GM15510 (cell line): ENCODE measurements around the gene EDIL3.

Experiments used
- POLR2A ChIP-seq: IDR thresholded peaks from 3 replicates; pipeline ENCODE4 v1.6.1; 2011; ENCODE audit warnings: borderline replicate concordance; ENCODE audit not compliant: insufficient read length; ENCODE audit errors: extremely low read depth

The EDIL3 gene

DNA sequence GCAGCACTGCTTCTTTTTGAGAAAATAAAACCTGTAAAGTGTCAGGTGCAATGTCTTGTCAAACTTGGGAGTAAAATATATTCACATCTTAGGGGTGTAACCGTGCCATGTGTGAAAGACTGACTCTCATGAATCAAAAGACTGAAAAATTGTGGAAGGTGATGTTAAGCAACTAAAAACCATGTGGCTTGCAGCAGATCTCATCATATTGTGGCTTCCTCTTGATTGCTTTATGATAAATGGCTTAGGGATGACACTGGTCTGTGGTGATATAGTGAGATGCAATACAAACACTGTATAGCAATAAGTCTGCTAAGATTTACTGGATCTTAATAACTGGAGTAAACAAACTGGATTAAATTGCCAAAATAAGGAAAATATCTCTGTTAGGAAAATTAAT is 321.6 kb downstream of the EDIL3 start:
- TF ChIP-seq POLR2A = no peak

DNA sequence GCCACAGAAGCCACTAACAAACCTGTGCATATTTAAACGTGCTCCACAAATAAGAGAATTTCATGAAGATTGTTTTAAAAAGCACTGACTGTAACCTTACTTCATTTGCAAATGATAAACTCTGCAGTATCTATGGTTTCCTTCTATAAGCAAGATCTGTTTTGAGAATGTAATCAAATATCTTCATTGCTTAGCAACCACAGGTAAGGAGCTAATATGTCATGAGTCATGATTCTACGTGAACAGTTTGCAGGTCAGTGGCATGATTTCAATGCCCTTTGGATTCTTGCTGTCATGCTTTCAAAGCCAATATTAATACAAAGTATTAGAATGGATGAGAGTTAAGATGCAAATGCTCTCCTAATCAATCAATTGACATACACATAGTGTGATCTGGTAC is 325.0 kb downstream of the EDIL3 start:
- TF ChIP-seq POLR2A = no peak

DNA sequence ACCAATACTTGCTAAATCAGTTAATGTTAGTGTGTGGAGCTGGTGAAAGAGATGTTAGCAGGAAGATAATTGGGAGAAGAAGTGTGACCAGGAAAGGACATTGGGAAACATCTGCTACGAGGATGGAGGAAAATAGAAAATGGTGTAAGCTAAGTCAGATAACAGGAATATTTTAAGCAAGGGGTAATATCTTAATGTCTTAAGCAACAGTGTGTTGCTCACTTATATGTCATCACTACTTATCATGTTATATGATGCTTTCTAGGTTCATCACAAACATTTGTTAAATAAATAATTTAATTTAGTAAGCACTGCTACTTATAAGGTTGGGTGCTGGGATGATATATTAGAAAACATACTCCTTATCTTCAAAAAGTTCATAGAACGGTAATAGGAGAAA is 326.1 kb downstream of the EDIL3 start:
- TF ChIP-seq POLR2A = no peak

DNA sequence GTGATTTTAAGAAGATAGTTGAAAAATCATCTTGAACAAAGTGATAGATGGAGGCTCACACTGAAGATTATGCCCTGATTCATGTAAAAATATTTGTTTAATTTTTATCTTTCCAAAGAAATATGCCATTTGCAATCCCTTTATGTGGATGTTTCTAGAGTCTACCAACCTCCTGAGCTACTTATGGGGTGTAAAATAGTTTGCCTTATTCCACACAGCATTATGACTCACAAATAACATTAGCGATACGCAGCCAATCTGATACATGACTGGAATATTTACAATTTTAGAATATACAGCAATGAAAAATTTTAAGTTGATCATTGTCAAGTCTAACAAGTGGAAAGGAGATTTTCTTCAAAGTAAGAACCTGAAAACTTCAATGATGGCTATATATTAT is 327.5 kb downstream of the EDIL3 start:
- TF ChIP-seq POLR2A = no peak

DNA sequence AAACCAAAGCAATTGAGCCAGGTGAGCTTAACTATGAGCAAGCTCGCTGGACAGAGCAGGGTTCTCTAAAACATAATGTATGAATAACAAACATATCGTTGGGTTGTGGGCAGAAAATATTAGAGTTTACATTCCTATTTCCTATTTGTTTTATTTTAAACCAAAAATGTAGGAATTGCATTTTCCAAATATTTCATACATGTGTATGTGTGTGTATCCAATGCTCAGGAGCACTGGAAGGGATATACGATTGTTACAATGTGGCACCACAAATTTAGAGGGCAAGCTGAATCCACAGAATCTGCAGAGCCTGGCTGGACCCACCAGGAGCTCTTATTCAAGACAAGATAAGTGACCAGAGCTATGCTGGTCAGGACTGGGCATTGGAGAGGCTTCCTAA is 338.7 kb downstream of the EDIL3 start:
- TF ChIP-seq POLR2A = no peak

DNA sequence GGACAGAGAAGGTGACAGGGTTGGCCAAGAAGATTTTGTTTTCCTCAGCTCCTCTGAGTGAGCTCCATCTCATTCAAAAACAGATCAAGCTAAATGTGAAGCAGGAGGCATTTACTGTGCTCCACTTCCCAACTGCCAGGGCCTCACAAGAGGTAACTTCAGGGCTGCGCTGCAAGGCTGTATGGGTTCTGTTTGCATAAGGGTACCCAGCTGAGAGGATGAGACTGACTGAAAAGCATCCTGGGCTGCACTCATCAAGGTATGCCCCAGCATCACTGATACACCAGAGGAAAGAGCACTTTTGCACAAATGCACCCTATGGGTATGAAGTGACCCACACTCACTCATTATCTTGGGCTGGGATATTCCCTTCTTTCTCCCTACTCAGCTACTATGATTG is 347.8 kb downstream of the EDIL3 start:
- no peak for TF ChIP-seq POLR2A

DNA sequence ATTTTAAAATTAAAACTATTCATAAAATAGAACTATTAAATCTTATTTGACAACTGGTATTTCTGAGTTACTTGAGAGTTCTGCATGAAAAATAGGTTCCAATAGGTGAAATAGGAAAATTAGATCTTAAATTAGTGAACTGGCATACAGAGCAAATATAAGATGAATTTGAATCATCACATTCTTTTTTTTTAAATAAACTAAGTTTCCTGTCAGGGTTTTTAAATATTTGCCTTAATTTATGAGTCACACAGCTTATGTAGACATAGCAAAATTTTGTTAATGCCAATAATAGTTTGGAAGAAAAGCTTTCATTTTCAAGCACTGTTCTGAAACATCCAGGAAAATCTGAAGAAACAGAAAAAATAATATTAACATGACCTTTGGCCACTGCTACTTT is 352.4 kb downstream of the EDIL3 start:
- no peak for TF ChIP-seq POLR2A

DNA sequence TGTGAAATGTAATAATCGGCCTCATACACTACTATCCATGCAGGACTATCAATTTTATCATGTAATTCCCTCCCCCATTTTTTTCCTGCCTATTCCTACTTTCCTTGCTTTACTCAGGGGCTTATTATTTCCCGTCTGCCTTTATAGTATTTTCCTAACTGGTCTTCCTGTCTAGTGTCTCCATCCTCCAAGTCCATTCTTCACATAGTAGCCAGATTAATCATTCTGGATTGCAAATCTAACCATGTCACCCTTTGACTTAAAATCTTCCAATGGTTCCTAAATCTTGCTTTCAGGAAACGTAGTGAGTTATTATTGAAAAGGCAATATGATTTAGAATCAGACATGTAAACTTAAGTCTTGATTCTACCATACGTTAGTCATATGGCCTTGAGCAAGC is 356.6 kb downstream of the EDIL3 start:
- TF ChIP-seq POLR2A = no peak

DNA sequence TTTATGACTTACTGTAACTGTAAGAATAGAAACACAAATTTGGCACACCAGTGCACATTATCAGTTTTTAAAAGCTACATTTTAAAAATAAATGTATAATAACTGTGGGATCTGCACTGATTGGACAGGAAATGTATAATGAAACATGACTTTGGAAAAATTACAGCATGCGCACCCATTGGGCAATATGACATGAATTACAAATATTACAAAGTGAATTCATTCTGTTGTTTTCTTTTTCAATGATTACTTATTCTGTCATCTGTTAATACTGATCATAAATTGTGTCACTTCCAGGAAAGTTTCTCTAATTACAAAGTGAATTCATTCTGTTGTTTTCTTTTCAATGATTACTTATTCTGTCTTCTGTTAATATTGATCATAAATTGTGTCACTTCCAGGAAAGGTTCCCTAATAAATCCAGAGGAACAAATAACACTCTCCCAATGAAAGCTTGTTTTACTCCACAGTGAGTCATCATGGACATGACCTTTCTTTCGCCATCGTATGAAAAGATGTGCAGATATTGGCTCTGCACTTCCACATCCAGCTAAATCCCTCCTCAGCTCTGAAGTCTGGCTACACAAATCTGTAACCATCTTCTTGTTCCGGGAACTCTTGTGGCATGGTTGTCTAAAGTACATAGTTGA is 367.0 kb downstream of the EDIL3 start:
- no peak for TF ChIP-seq POLR2A

DNA sequence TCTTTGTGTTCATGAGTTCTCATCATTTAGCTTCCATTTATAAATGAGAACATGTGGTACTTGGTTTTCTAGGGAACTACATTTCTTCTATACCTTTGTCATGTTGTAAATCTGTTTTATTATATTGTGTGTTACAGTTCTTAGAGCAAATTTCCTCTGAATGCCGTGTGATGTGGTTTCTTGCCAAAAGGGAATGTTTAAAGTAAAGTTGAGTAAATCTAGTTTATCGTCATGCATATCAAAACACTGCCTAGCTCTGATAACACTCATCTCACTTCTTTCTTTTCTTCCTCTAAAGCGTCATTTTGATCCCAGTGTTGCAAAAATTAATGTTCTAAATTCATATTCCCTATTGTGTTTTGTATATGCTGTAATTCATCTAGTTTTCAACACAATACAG is 368.6 kb downstream of the EDIL3 start:
- TF ChIP-seq POLR2A = no peak

DNA sequence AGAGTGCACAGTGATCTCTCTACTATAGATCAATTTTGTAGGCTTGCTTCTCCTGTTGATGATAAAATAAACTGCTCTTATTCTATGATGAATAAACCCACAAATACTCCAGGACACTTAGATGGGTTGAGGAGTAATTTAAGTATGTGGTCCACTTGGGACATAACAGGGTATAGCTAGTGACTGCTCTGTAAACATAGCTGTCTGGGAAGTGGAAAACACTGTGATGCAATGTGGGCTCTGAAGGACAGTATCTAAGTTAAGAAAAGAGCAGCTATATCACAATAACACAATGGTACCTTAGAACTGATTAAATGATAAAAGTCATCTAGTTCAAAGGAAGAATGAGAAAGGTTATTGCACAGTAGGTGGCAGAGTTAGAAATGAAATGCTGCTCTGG is 369.7 kb downstream of the EDIL3 start:
- TF ChIP-seq POLR2A = no peak

DNA sequence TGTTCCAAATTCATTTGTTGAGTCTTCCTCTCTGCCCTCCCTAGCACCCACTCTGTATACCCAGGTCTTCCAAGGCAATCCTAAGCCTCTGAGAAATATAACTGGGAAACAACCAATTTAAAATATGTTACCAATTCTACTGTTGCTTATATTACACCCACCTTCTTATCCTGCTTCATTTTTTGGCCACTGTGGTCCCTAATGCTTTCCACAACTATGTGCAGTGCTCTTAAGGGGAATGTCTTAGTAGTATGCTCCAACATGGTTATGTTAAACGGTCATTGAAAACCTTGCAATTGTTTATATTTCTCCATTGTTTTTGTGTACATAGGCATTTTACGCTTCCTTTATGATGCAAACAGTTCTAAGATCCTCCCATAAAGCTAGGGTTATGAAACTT is 390.9 kb downstream of the EDIL3 start:
- no peak for TF ChIP-seq POLR2A

DNA sequence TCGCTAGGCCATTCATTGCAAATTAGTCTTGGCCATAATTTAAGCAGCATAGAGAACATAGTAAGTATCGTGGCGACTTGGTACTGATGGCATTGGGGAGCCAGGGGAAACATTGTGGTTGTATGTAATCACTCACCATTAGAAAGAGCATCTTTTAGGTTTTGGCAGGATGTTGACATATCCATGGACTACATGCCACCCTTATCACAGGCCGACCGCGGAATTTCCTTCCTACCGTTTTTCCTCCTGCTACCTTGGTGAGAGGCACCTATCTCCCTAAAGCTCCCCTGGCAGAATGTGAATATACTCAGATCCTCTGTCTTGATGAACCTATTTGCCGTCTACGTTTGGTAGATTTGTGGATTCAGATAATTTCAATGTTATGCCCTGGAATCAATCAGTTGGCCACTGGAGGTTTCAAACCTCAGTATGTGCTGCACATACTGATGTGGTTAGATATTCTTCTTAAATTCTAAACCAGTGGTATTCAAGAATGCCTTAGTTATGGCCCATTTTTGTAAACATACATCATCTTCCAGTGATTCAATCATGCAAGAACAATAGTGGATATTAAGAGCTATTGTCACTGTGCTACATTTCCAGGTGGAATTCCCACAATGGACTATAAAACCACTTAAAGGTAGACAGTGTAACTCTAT is 393.0 kb downstream of the EDIL3 start:
- TF ChIP-seq POLR2A = no peak

DNA sequence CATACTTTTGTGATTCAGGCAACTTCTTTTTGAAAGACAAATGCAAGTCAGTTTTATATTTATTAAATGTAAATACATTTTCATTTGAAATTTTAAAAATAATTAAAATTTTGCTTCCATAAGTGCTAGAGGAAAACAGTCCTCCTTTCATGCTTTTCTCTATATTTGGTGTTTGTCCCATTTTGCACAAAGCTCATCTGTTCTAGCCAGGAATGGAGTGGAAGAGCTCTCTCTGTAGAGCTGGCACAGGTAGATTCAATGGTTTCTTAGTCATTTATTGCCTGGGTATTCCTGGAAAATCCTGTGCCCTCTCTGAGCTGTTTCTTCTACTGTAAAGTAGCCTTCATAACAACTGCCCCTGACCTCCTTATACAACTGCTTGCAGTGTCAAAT is 396.4 kb downstream of the EDIL3 start:
- TF ChIP-seq POLR2A = no peak

DNA sequence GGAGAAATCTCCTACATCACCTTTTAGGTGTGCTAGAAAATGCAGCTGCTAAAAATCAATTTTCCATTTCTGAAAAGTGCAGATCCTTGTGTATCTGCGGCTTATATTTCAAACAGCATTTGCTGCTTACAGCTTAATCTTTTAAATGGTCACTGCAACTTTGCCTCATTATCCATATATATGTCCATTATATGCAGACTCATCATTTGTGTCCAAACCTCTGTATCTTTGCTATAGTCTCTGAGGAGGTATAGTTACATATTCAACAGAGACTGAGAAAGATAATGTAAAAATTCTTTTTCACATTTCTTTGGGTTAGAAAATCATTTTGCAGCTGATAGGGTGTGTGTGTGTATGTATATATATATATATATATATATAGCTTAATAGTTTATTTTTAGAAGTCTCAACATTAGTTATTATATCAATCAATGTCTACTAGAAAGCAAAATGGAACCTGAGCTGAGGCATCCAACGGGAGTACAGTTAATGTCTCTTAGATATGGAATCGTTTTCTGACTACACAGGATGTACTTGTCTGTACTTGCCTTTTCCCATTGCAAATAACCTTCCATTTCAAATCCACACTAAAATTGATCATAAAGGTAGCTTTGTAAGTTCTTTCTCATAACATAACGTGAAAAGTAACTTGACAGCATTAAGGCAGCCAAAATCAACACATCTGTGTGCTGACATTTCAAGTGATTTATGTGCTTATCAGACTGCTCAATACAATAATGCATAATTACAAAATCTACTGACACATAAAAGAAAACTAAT is 397.0 kb downstream of the EDIL3 start:
- TF ChIP-seq POLR2A = no peak

DNA sequence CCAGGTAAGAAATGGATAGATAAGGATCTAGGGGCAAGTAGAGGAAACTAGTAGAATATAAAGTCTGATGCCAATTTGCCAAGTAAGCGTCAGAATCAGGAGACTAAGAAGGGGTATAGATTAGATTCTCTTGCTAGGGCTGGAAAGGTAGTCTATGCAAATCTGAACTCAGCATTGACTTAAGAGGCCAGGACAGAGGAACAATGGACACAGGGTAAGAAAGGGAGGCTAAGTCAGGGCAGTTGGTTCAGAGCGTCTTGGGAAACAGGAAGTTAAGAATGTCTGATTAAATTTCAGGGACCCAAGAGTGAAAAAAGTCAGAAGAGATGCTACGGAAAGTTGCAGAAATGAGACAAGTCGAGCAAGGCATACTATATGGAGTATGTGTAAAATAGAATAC is 400.8 kb downstream of the EDIL3 start:
- TF ChIP-seq POLR2A = no peak
